HFFc6 (cell line): ENCODE measurements around the gene BLACAT1. TPM values are rescaled to one million over a fixed set of nuclear protein-coding genes. Genes with fewer than 3 reads are reported as not detected.
"Not testable (repeated sequence)": the region's sequence is repeated elsewhere in the genome, so short reads cannot be mapped to it uniquely, and the experiment has no call there.

Experiments used
- DNase-seq: peaks from one replicate; pipeline ENCODE4 v3.0.0-alpha.2; 2018
- H3K27ac Mint-ChIP-seq: 2 replicates; pipeline ENCODE4 v1.8.0; 2020; ENCODE audit warnings: mild to moderate bottlenecking, mixed read lengths
- H3K27me3 Mint-ChIP-seq: 2 replicates; pipeline ENCODE4 v1.8.0; 2021; ENCODE audit warnings: mild to moderate bottlenecking, moderate library complexity, mixed read lengths; ENCODE audit not compliant: insufficient read depth
- H3K36me3 Mint-ChIP-seq: 2 replicates; pipeline ENCODE4 v1.8.0; 2021; ENCODE audit warnings: low read depth, mixed read lengths
- H3K4me1 Mint-ChIP-seq: 2 replicates; pipeline ENCODE4 v1.8.0; 2020; ENCODE audit warnings: low read depth, mixed read lengths
- H3K4me3 Mint-ChIP-seq: 2 replicates; pipeline ENCODE4 v1.8.0; 2020; ENCODE audit warnings: mild to moderate bottlenecking, moderate library complexity, mixed read lengths
- H3K9me3 Mint-ChIP-seq: 2 replicates; pipeline ENCODE4 v1.8.0; 2020; ENCODE audit warnings: mild to moderate bottlenecking, mixed read lengths
- CTCF ChIP-seq: fragments of 200-600 bp; sonication (generic); IDR thresholded peaks from 2 replicates; pipeline ENCODE4 v1.5.0; 2021; ENCODE audit warnings: antibody characterized with exemption, mild to moderate bottlenecking
- total RNA-seq, 6 experiments: library from RNA; stranded (reverse); fragmentation: NEBNext Ultra II Directional; extraction: Animal tissue kit (Norgen Biotek cat#: 25700); gene quantifications; 2 replicates in 1 of 6; 3 replicates in 5 of 6; pipeline ENCODE4 v1.2.3, GENCODE V29; 2021

BLACAT1 gene
- total RNA-seq, 6 experiments from 2014 or later, result not detected

GRCh38 chr1:205488074-205488723 is 32.4 kb upstream of the BLACAT1 start:
- Mint-ChIP-seq H3K27ac (no peak overlapping the region), H3K36me3 (no peaks in the 10 kb centered on the region), H3K27me3 (peaks cover 36% of the 10 kb centered on the region), H3K4me1 (peaks cover 3% of the 10 kb centered on the region), H3K9me3 (no peaks in the 10 kb centered on the region), H3K4me3 (no peak overlapping the region)
- DNase-seq, result peak; percentile 55
- TF ChIP-seq CTCF, result peak; percentile 91

GRCh38 chr1:205486258-205486657 is 30.4 kb upstream of the BLACAT1 start:
- no peaks in the 10 kb centered on the region for H3K36me3 Mint-ChIP-seq
- no peaks in the 10 kb centered on the region for H3K9me3 Mint-ChIP-seq
- no peak overlapping the region for H3K27ac Mint-ChIP-seq
- peaks cover 47% of the 10 kb centered on the region for H3K27me3 Mint-ChIP-seq
- no peak for TF ChIP-seq CTCF
- H3K4me1 Mint-ChIP-seq, result no peaks in the 10 kb centered on the region
- DNase-seq, result no peak
- H3K4me3 Mint-ChIP-seq, result no peak overlapping the region

GRCh38 chr1:205484985-205485967 is 29.4 kb upstream of the BLACAT1 start:
- no peaks in the 10 kb centered on the region for H3K36me3 Mint-ChIP-seq
- peak; percentile 46 for DNase-seq
- no peaks in the 10 kb centered on the region for H3K9me3 Mint-ChIP-seq
- no peak overlapping the region for H3K27ac Mint-ChIP-seq
- H3K4me3 Mint-ChIP-seq, result no peak overlapping the region
- peaks cover 54% of the 10 kb centered on the region for H3K27me3 Mint-ChIP-seq
- no peaks in the 10 kb centered on the region for H3K4me1 Mint-ChIP-seq
- TF ChIP-seq CTCF, result peak; percentile 99

GRCh38 chr1:205483372-205483771 is 27.5 kb upstream of the BLACAT1 start:
- H3K27me3 Mint-ChIP-seq, result peaks cover 58% of the 10 kb centered on the region
- TF ChIP-seq CTCF, result no peak
- H3K4me3 Mint-ChIP-seq, result no peak overlapping the region
- no peaks in the 10 kb centered on the region for H3K9me3 Mint-ChIP-seq
- no peaks in the 10 kb centered on the region for H3K4me1 Mint-ChIP-seq
- H3K36me3 Mint-ChIP-seq, result no peaks in the 10 kb centered on the region
- H3K27ac Mint-ChIP-seq, result no peak overlapping the region
- no peak for DNase-seq

GRCh38 chr1:205482587-205482986 is 26.7 kb upstream of the BLACAT1 start:
- not testable (repeated sequence) for H3K9me3 Mint-ChIP-seq, H3K36me3 Mint-ChIP-seq, H3K27ac Mint-ChIP-seq, H3K4me1 Mint-ChIP-seq, DNase-seq, H3K4me3 Mint-ChIP-seq
- H3K27me3 Mint-ChIP-seq, result peaks cover 53% of the 10 kb centered on the region

- Mint-ChIP-seq H3K4me3 (no peak overlapping the region), H3K27ac (no peak overlapping the region), H3K9me3 (no peaks in the 10 kb centered on the region), H3K36me3 (no peaks in the 10 kb centered on the region), H3K27me3 (peaks cover 53% of the 10 kb centered on the region), H3K4me1 (peaks cover 7% of the 10 kb centered on the region)
- TF ChIP-seq CTCF, result no peak
- peak; percentile 12 for DNase-seq
Observed at GRCh38 chr1:205481629-205482151, 25.8 kb upstream of the BLACAT1 start.
